Eye (tissue), 1 donor: ENCODE results near the gene RPS16.

Source experiments
- DNase-seq: peaks from one replicate; pipeline ENCODE4 v3.0.0-alpha.2; 2015

Gene RPS16

DNA sequence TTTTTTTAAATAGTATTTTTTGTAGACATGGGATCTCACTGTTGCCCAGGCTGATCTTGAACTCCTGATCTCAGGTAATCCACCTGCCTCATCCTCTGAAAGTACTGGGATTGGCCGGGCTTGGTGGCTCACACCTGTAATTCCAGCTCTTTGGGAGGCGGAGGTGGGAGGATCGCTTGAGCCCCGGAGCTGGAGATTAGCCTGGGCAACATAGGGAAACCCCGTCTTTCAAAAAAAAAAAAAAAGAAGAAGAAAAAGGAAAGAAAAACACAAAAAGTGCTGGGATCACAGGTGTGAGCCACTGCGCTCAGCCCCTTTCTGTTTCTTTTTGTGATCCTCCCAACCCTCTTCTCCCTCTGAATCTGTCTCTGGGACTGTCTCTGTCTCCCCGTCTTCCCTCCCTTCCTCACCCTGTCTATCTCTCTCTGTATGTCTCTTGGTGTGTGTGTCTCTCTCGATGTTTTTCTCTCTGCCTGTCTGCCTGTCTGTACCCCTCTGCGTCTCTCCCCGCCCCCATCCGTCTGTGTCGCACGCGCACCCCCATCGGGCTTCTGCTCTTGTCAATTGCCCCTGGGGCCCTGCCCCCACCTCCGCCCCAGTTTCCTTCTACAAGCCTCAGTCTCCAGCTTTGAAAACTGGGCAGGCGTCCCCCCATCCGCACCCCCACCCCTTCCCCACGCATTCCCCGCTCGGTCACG lies 29.6 kb downstream of the RPS16 start:
- DNase-seq, result no peak

- no peak for DNase-seq
Observed at GRCh38 chr19:39405261-39405957, 30.3 kb downstream of the RPS16 start.

DNA sequence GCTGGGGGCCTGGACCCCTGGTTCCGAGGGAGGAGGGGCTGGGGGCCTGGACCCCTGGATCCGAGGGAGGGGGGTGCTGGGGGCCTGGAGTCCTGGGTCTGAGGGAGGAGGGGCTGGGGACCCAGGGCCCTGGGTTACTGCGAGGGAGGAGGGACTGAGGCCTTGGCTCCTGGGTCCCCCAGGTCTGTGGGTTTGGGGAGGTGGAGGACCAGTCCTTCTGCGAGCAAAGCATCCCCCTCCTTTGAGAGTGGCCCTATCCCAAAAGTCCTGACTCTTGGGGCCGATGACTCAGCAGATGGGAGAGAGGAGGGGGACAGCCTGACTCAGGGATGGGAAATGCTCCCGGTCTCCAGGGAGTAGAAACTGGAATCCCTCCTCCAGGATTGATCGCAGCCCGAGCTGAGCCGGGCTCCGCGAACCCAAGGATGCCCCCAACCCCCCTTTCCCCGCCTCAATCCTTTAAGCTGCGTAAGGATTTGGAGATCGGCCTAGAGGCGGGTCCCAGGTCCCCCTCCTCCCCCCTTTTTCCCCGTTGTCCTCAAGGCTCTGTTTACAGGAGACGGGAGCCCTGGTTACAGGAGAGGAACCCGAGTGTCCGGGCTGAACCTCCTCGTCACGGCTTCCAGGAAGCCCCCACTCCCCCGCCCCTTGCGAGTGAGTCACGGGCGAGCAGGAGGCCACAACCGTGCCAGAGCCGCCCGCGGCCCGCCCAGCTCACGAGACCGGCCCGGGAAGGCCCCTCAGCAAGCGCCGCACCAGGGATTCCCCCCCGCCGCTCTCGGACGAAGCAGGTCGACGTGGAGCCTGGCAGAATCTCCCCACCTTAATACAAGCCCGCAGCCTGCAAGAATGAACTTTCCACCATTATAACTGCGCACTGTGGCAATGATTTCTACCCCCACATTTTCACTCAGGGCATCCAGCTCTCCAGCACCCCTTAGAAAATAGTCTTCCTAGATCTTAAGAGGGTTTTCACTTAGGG lies 32.1 kb downstream of the RPS16 start:
- DNase-seq, result peak; percentile 93

- peak; percentile 92 for DNase-seq
Observed at GRCh38 chr19:39402346-39403300, 33.1 kb downstream of the RPS16 start.

DNA sequence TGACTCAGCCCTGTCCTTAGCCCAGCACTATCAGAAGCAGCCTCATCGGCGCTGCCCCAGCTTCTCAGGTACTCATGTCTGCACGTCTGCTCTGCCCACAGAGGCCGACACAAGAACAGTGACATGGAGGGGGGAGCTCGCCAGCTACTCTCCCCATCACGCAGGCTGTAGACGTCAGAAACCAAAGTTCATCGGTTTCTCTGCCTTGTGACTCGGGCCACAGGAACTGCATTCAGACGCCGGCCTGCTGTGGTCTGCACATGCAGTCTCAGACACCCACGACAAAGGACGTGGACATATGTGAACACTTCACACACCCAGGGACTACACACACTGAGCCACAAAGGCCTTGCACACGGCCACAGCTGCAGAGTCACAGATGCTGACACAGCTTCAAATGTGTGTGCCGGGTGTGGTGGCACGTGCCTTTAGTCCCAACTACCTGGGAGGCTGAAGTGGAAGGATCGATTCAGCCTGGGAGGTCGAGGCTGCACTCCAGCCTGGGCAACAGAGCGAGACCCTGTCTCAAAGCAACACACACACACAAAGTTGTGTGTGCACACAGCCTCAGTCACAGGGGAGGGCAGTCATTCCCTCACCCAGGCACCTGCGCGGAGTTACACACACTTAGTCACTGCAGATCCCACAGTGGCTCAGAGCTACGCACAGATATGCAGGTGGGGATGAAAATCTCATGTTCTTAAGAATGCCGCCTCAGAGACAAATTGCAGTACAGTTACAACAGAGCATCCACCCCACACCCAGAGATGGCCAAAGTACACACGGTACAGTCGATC lies 34.0 kb downstream of the RPS16 start:
- DNase-seq, result no peak

GRCh38 chr19:39401070-39401548 lies 34.6 kb downstream of the RPS16 start:
- DNase-seq, result no peak

GRCh38 chr19:39400061-39400460 lies 35.7 kb downstream of the RPS16 start:
- DNase-seq, result no peak

DNA sequence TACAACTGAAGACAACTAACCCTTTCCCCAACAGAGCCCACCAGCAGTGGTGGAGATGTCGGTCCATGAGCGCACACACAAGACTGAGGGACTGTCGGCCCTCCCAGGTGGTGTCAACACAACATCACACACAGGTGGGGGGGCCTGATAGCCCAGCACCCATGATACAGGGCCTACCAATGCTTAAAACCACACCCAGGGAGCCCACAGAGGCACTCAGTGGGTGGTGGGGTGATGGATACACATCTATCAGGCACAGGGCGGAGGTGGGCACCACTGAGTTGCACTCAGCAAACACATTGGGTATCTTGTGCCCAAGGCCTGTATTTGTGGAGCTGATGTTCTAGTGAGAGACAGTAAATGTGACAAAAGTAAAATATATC lies 36.1 kb downstream of the RPS16 start:
- no peak for DNase-seq

GRCh38 chr19:39398297-39398864 lies 37.4 kb downstream of the RPS16 start:
- no peak for DNase-seq

DNA sequence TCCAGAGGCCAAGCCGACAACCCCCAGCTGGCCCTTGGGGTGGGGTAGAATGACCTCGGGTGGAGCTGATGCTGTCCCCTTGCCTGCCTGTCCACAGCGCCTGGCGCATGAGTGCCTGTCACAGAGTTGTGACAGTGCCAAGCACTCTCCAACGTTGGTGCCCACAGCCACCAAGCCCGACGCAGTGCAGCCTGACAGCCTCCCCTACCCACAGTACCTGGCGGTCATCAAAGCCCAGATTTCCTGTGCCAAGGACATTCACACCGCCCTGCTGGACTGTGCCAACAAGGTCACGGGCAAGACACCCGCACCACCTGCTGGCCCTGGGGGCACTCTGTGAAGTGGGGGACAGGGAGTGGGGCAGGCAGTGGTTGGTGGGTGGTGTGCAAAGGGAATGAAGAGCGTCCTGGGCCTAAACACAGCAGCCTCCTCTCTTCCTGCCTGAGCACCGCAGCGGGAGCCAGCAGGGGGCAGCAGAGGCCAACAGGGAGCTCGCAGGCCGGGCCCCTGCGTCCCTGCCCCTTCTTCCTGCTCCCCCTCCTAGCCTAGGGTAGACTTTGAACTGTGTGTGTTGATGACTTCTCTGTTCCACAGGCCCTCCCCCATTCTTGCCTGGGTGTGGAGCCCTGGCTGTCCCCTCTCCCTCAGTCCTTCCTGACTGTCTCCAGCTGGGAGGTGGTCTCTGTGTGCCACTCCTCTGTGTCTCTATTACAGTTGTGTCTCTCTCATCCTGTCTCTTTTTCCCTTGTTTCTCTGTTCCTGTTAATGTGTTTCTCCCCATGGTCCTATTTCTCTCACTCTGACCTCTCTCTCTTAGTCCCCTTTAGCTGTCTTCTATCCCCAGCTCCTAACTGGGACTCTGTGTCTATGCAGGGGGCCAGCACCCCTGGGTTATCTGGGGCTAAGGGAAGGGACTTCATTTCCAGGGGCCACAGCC lies 38.1 kb downstream of the RPS16 start:
- peak; percentile 89 for DNase-seq

- DNase-seq, result peak; percentile 100
Observed at GRCh38 chr19:39390751-39391437, 44.9 kb downstream of the RPS16 start, which contains the start of the genes MED29 and PAF1. Gene MED29 (plus strand): TSS chr19:39391378. CDS start chr19:39391423, 45 bp downstream. Gene PAF1 (minus strand): TSS chr19:39391106. CDS start chr19:39390864, 242 bp downstream.

GRCh38 chr19:39390451-39390750 lies 45.3 kb downstream of the RPS16 start:
- DNase-seq, result no peak

- no peak for DNase-seq
Observed at GRCh38 chr19:39389631-39390414, 45.9 kb downstream of the RPS16 start.

GRCh38 chr19:39388657-39389056 lies 47.1 kb downstream of the RPS16 start:
- DNase-seq, result no peak

DNA sequence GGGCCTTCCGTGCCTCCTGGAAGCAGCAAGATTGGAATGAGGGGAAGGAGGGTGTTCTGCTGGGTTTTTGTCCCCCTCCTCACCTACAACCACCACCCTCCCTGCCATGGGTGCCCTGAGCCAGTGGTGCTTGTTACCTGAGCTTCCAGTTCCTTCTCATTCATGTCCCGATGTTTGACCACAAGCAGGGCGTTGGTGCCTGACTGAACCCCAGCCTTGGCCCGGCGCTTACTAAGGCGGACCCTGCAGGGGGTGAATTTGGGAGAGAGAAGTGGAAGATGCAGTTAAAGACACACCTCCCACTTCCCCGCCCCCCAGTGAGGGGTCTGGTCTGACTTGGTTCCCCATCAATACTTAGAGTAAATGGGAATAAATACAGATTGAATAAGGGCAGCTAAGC lies 49.2 kb downstream of the RPS16 start:
- no peak for DNase-seq

GRCh38 chr19:39385629-39386411 lies 49.9 kb downstream of the RPS16 start:
- DNase-seq, result no peak

DNA sequence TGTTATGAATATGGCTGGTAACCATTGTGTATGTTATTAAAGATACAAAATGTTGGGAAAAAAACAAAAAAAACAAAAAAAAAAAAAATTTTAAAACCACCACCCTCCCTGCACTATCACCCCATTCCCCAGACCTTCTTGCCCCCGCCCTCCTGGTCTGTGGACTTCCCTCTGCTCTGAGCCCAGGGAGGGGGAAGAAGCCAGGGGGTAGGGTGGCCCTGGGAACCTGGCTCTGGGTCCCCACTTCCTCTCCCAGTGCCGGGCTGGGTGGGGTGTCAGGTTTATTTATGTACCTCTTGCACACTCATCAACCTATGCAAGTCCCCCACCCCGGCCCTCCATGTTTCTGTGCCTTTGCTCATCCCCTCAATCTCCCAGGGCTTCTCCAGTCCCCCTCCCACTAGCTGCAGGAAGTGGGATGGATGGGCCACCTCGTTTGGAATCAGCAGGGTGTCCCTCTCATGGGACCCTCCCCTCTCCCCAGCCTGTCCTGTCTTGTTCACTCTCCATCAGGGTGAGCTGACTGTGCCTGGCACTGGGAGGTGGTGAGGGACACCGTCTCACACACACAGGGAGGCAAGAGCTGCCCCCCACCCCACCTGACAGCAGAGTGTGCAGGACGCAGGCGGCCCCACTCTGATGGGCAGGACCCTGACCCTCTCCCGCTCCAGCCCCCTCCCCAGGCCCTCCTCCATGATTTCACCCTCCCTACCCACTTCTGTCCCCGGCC lies 50.7 kb downstream of the RPS16 start:
- no peak for DNase-seq
